Measurements from ENCODE around the gene PLEKHB1.

Gene PLEKHB1

GRCh38 chr11:73693899-73694525 lies 47.6 kb downstream of the PLEKHB1 start:
- DNase-seq = no peak

- no peak for DNase-seq
Observed at GRCh38 chr11:73705053-73705452, 58.7 kb downstream of the PLEKHB1 start.

- DNase-seq = no peak
Observed at GRCh38 chr11:73710964-73711363, 64.6 kb downstream of the PLEKHB1 start.
